ENCODE results near the gene COA5.

GRCh38 chr2:98580656-98581284, 27.5 kb downstream of the COA5 start:
- no peak for TF ChIP-seq GATA3 (IDR thresholded peaks at IDR 0.05; ENCODE audit: low read depth, low read length)
- no peak for TF ChIP-seq GATA2 (IDR thresholded peaks at IDR 0.05; ENCODE audit: low read depth, low read length)
